HCT116 (cell line): ENCODE data around the gene IZUMO1. TPM values are rescaled to one million over a fixed set of nuclear protein-coding genes. Genes with fewer than 3 reads are reported as not detected.

ENCODE experiments used
- ATAC-seq: fragments of 200-7000 bp; cut with Tn5 transposase; 2 replicates; pipeline ENCODE4 v1.9.1; 2020; ENCODE audit warnings: mild to moderate bottlenecking, moderate library complexity
- BruUV-seq: library from RNA; stranded (reverse); fragments of 400-500 nt; replicated peaks from 2 replicates; lab custom pipeline; 2021; lab: Mats Ljungman, UMichigan
- CTCF ChIA-PET: fragments of 300-600 bp; sonication (Branson Sonifier 250); formaldehyde crosslinking; loops from one replicate; lab custom pipeline; 2021; ENCODE audit warnings: antibody characterized with exemption; lab: Charles Lee
- POLR2A ChIA-PET: fragments of 300-600, 350-600 bp; sonication (Branson Sonifier 250); formaldehyde crosslinking; loops from one replicate; lab custom pipeline; 2021; ENCODE audit warnings: antibody characterized with exemption; lab: Charles Lee
- RAD21 ChIA-PET, 2 experiments: fragments of 300-600 bp; sonication (Branson Sonifier 250); formaldehyde crosslinking; loops; one replicate each; lab custom pipeline; 2023; ENCODE audit warnings: low total read pairs in 2 of 2; ENCODE audit not compliant: uncharacterized antibody in 2 of 2, unreplicated experiment in 2 of 2, low non-redundant PET in 1 of 2; lab: Charles Lee
- DNase-seq: peaks from one replicate; pipeline ENCODE4 v3.0.0-alpha.2; 2010; ENCODE audit warnings: low read depth, low spot score
- H2AFZ ChIP-seq: fragments of 200-600 bp; shearing (Covaris generic), sonication (generic); 2 replicates; pipeline ENCODE4 v1.6.1; 2017; ENCODE audit warnings: low read depth, mixed run types, mixed read lengths, antibody characterized with exemption, low read length; ENCODE audit not compliant: poor library complexity, severe bottlenecking
- H3K27ac ChIP-seq: 2 replicates; pipeline ENCODE4 v1.5.1; 2012; ENCODE audit warnings: low read depth, low read length
- H3K27me3 ChIP-seq: fragments of 200-600 bp; sonication (generic); 2 replicates; pipeline ENCODE4 v1.6.1; 2016; ENCODE audit warnings: mixed run types, low read length, mixed read lengths; ENCODE audit not compliant: insufficient read depth
- H3K36me3 ChIP-seq, 2 experiments: fragments of 200-500 bp in 1 of 2; fragments of 200-600 bp in 1 of 2; sonication (Bioruptor generic) in 1 of 2; sonication (generic) in 1 of 2; 2 replicates each; pipeline versions ENCODE4 v1.5.1 to v1.6.1; 2014 to 2016; ENCODE audit warnings: low read length in 2 of 2, inconsistent platforms in 1 of 2, mixed read lengths in 1 of 2, mixed run types in 1 of 2; ENCODE audit not compliant: insufficient read depth in 2 of 2, control insufficient read depth in 1 of 2
- H3K4me1 ChIP-seq, 2 experiments: fragments of 200-600 bp in 1 of 2; sonication (generic) in 1 of 2; 2 replicates each; pipeline versions ENCODE4 v1.5.1 to v1.6.1; 2012 to 2017; ENCODE audit warnings: low read length in 2 of 2, inconsistent platforms in 1 of 2, mild to moderate bottlenecking in 1 of 2, mixed read lengths in 1 of 2, mixed run types in 1 of 2, moderate library complexity in 1 of 2; ENCODE audit not compliant: insufficient read depth in 2 of 2, control insufficient read depth in 1 of 2
- H3K4me2 ChIP-seq: fragments of 200-600 bp; sonication (generic); 2 replicates; pipeline ENCODE4 v1.6.1; 2017; ENCODE audit warnings: mixed run types, low read length, mixed read lengths
- H3K4me3 ChIP-seq, 2 experiments: fragments of 200-600 bp in 1 of 2; sonication (generic) in 1 of 2; replicated peaks in 1 of 2; 2 replicates each; pipeline ENCODE4 v1.5.1; 2011 to 2016; ENCODE audit warnings: low read length in 2 of 2, control low read depth in 1 of 2, low read depth in 1 of 2, mild to moderate bottlenecking in 1 of 2, mixed read lengths in 1 of 2, mixed run types in 1 of 2
- H3K79me2 ChIP-seq: fragments of 200-600 bp; sonication (generic); 2 replicates; pipeline ENCODE4 v1.6.1; 2017; ENCODE audit warnings: mild to moderate bottlenecking, mixed run types, low read length, moderate library complexity, mixed read lengths; ENCODE audit not compliant: insufficient read depth
- H3K9ac ChIP-seq: fragments of 200-600 bp; sonication (generic); 2 replicates; pipeline ENCODE4 v1.6.1; 2016; ENCODE audit warnings: low read length, mixed read lengths
- H3K9me2 ChIP-seq: fragments of 200-600 bp; sonication (generic), shearing (Covaris generic); 2 replicates; pipeline ENCODE4 v1.6.1; 2017; ENCODE audit warnings: mixed run types, mild to moderate bottlenecking, moderate library complexity; ENCODE audit not compliant: insufficient read depth
- H3K9me3 ChIP-seq, 2 experiments: fragments of 200-500 bp in 1 of 2; fragments of 200-600 bp in 1 of 2; sonication (Bioruptor generic) in 1 of 2; sonication (generic) in 1 of 2; 2 replicates each; pipeline ENCODE4 v1.6.1; 2014 to 2017; ENCODE audit warnings: low read length in 2 of 2, mixed read lengths in 2 of 2, inconsistent platforms in 1 of 2, low read depth in 1 of 2, mild to moderate bottlenecking in 1 of 2, mixed run types in 1 of 2, moderate library complexity in 1 of 2; ENCODE audit not compliant: control insufficient read depth in 1 of 2, insufficient read depth in 1 of 2
- H4K20me1 ChIP-seq: fragments of 200-600 bp; sonication (generic), shearing (Covaris generic); 2 replicates; pipeline ENCODE4 v1.6.1; 2017; ENCODE audit warnings: mixed run types, mild to moderate bottlenecking, moderate library complexity; ENCODE audit not compliant: insufficient read depth
- CBX3 ChIP-seq: IDR thresholded peaks from 2 replicates; pipeline ENCODE4 v1.6.1; 2012; ENCODE audit warnings: low read depth
- CEBPB ChIP-seq: IDR thresholded peaks from 2 replicates; pipeline ENCODE4 v1.6.1; 2012; ENCODE audit warnings: low read depth
- CTCF ChIP-seq, 3 experiments: fragments of 200-600 bp in 1 of 3; sonication (generic) in 1 of 3; IDR thresholded peaks in 2 of 3; conservative IDR thresholded peaks in 1 of 3; 2 replicates each; pipeline ENCODE4 v1.5.1; 2012 to 2017; ENCODE audit warnings: low read depth in 2 of 3, low read length in 2 of 3, antibody characterized with exemption in 1 of 3, borderline replicate concordance in 1 of 3, control low read depth in 1 of 3, mild to moderate bottlenecking in 1 of 3, mixed read lengths in 1 of 3, mixed run types in 1 of 3, moderate library complexity in 1 of 3; ENCODE audit not compliant: insufficient read depth in 1 of 3
- EGR1 ChIP-seq: IDR thresholded peaks from 2 replicates; pipeline ENCODE4 v1.6.1; 2012; ENCODE audit warnings: low read depth
- EZH2 ChIP-seq: fragments of 200-600 bp; sonication (generic); IDR thresholded peaks from 2 replicates; pipeline ENCODE4 v1.6.1; 2017; ENCODE audit warnings: antibody characterized with exemption, mixed run types
- FOSL1 ChIP-seq: IDR thresholded peaks from 2 replicates; pipeline ENCODE4 v1.6.1; 2012; ENCODE audit warnings: low read depth
- JUND ChIP-seq: IDR thresholded peaks from 2 replicates; pipeline ENCODE4 v1.6.1; 2012
- MAX ChIP-seq: IDR thresholded peaks from 2 replicates; pipeline ENCODE4 v1.6.1; 2012
- SIN3A ChIP-seq: IDR thresholded peaks from 2 replicates; pipeline ENCODE4 v1.6.1; 2012; ENCODE audit warnings: low read depth
- SP1 ChIP-seq: IDR thresholded peaks from 2 replicates; pipeline ENCODE4 v1.6.1; 2012; ENCODE audit warnings: low read depth
- SRF ChIP-seq: IDR thresholded peaks from 2 replicates; pipeline ENCODE4 v1.6.1; 2012; ENCODE audit warnings: low read depth
- TCF7L2 ChIP-seq: IDR thresholded peaks from 2 replicates; pipeline ENCODE4 v1.7.0; 2011; ENCODE audit warnings: borderline replicate concordance, inconsistent platforms; ENCODE audit not compliant: insufficient read depth, insufficient read length; ENCODE audit errors: extremely low read depth
- YY1 ChIP-seq: IDR thresholded peaks from 2 replicates; pipeline ENCODE4 v1.6.1; 2011; ENCODE audit warnings: low read length, low read depth, moderate library complexity, mild to moderate bottlenecking; ENCODE audit not compliant: insufficient replicate concordance; ENCODE audit errors: extremely low read depth
- ZFX ChIP-seq: fragments of 450-650 bp; IDR thresholded peaks from 2 replicates; pipeline ENCODE4 v1.6.1; 2017
- ZNF274 ChIP-seq: fragments of 200-500 bp; sonication (Bioruptor generic); IDR thresholded peaks from 2 replicates; pipeline ENCODE4 v1.6.1; 2014; ENCODE audit warnings: mild to moderate bottlenecking, low read depth, low read length, inconsistent platforms
- intact Hi-C: fragments of 100-400 bp; cut with micrococcal nuclease; formaldehyde crosslinking; loops from 2 replicates; pipeline ENCODE4 v1.10.0; 2022
- total RNA-seq: library from RNA; stranded (reverse); gene quantifications from one replicate; pipeline ENCODE4 v1.2.1, GENCODE V29; 2021; ENCODE audit not compliant: unreplicated experiment
- TF ChIP-seq, protein P1 (sequence below): IDR thresholded peaks from 2 replicates; pipeline ENCODE4 v1.6.1; 2012

IZUMO1 gene
- total RNA-seq, 1 experiment from 2014 or later: 1.7 TPM

DNA sequence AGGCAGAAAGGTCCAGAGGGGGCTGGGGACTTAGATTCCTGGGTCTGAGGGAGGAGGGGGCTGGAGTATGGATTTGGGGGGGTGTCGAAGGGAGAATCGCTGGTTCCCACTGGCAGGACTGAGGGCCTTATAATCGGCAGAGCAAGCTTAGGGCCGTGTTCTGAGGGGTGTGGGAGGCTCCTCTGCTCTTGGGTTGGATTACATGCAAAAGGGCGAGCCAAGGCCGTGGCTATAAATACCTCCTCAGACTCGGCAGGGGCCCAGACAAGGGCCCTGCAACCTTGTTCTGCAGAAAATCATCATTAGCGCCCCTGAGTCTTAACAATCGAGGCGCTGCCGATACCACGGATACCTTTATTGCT, 26.5 kb downstream of the IZUMO1 start:
- no peaks in the 10 kb centered on the region for H3K9me3 ChIP-seq
- H3K9ac ChIP-seq: peak overlapping the region; percentile 60
- DNase-seq (no peak), ATAC-seq (peak; percentile 15)
- intact Hi-C loops: no loop called here
- no peaks in the 10 kb centered on the region for H3K79me2 ChIP-seq
- H4K20me1 ChIP-seq: no peaks in the 10 kb centered on the region
- BruUV-seq: no TSS peak
- H3K27me3 ChIP-seq: no peaks in the 10 kb centered on the region
- no peaks in the 10 kb centered on the region for H3K9me2 ChIP-seq
- peak overlapping the region; percentile 33 for H3K27ac ChIP-seq
- peak overlapping the region; percentile 52 to 58 for H3K4me3 ChIP-seq
- no peak for TF ChIP-seq CBX3
- TF ChIP-seq EGR1: no peak
- TF ChIP-seq SP1: no peak
- TF ChIP-seq FOSL1: no peak
- TF ChIP-seq ZFX: peak; percentile 26; the same call in 1 of the 2 replicates
- TF ChIP-seq ZNF274: no peak
- H3K4me2 ChIP-seq: peak overlapping the region; percentile 80
- ChIA-PET CTCF (interaction anchor here (1.1 kb wide), 1 partner anchor 75 kb away, joined by 4 read pairs; no protein-coding TSS in a partner anchor), RAD21 (no interaction called here), POLR2A (interaction anchor here (0.8 to 1.7 kb wide), 5 partner anchors 8 to 28 kb away, joined by 3 to 6 read pairs (median 3); no protein-coding TSS in a partner anchor)
- peaks cover 2 to 31% of the 10 kb centered on the region in 2 experiments for H3K4me1 ChIP-seq
- H3K36me3 ChIP-seq: no peaks in the 10 kb centered on the region
- H2AFZ ChIP-seq: no peak overlapping the region

DNA sequence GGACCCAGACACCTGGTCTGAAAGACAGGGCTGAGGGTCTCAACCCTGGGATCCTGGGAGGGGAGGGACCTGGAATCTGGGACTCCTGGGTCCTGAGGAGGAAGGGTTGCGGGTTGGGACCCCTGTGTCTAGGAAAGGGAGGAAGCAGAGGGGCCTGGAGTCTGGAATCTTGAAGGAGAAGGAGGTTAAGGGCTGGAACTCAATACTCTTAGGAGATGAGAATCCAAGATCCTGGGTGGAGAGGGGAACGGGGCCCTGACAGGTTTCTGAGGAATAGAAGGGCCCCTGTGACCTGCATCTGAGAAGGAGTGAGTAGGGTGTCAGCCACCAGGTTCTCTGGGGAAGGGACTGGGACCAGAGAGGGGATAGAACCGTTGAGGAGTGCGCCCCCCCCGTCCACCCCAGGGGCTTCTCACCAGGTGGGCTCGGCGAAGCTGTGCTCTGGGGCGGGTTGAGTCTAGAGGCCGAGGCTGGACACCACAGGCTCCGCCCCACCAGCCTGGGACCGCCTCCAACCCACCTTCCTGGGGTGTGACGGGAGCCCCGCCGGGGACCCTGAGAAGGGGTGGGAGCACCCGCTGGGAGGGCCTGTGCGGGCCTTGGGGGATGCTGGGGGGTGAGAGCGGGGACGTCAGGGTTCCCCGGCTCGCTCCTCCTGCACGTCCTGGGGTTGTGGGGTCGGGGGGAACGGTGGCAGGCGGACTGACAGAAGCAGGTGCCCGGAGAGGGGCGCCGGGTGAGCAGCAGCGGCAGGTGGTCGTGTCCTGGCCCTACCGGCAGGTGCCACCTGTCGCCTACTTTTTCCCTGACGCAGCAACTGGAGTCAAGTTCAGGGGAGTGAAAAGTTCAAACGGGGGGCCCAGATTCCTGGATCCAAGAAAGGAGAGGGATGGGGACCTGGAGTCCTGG, 27.2 kb downstream of the IZUMO1 start, which contains the start of gene MAMSTR:
MAMSTR (minus strand) TSS at position 463 of the 909 bp plus-strand sequence. CDS start 694 bp downstream, outside the sequence.
- peak within 1 kb of the TSS; percentile 60 for H3K9ac ChIP-seq
- no peak for DNase-seq
- no peaks in the 10 kb centered on the region for H3K79me2 ChIP-seq
- H3K4me3 ChIP-seq: peak within 1 kb of the TSS; percentile 52 to 58
- POLR2A ChIA-PET: interaction anchor here (1.3 to 1.5 kb wide), 2 partner anchors 13 to 19 kb away, joined by 3 to 4 read pairs; no protein-coding TSS in a partner anchor
- no peaks in the 10 kb centered on the region for H3K27me3 ChIP-seq
- H3K27ac ChIP-seq: peak within 1 kb of the TSS; percentile 33
- H3K36me3 ChIP-seq: no peaks in the 10 kb centered on the region
- H4K20me1 ChIP-seq: no peaks in the 10 kb centered on the region
- TF ChIP-seq CTCF (IDR thresholded peaks at IDR 0.05 in 2 of 3, conservative IDR thresholded peaks at IDR 0.05 in 1 of 3; ENCODE audit: borderline replicate concordance in 1 of 3, insufficient read depth in 1 of 3, low read depth in 2 of 3, low read length in 2 of 3) (no peak), MAX (no peak), JUND (no peak), ZFX (no peak), SIN3A (no peak), ZNF274 (no peak), CEBPB (no peak), SP1 (no peak), SRF (no peak), EGR1 (no peak), EZH2 (no peak), CBX3 (no peak), TCF7L2 (no peak), YY1 (no peak)
- TF ChIP-seq, protein P1, sequence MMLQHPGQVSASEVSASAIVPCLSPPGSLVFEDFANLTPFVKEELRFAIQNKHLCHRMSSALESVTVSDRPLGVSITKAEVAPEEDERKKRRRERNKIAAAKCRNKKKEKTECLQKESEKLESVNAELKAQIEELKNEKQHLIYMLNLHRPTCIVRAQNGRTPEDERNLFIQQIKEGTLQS: no peak
- TF ChIP-seq, all 23 proteins: peak for 0
- H3K9me2 ChIP-seq: no peaks in the 10 kb centered on the region
- H2AFZ ChIP-seq: peak within 1 kb of the TSS; percentile 50
- peak within 1 kb of the TSS; percentile 80 for H3K4me2 ChIP-seq
- ChIA-PET CTCF (no interaction called here), RAD21 (no interaction called here)
- BruUV-seq: no TSS peak
- no peaks in the 10 kb centered on the region for H3K9me3 ChIP-seq
- peaks cover 6 to 31% of the 10 kb centered on the region in 2 experiments for H3K4me1 ChIP-seq
- intact Hi-C loops: no loop called here
- ATAC-seq: no peak
